Measurements from ENCODE around the gene EPSTI1. TPM values are rescaled to one million over a fixed set of nuclear protein-coding genes. Genes with fewer than 3 reads are reported as not detected.

EPSTI1 gene
- total RNA-seq, 1 donor from 2014 or later, result 24.7 TPM

GRCh38 chr13:42836930-42837690, 154.9 kb downstream of the EPSTI1 start:
- Histone ChIP-seq H3K9me3 (no peaks in the 10 kb centered on the region), H3K27me3 (no peaks in the 10 kb centered on the region)
- intact Hi-C loops (cut with DNase I), result no loop called here

More at GRCh38 chr13:42836930-42837690, 154.9 kb downstream of the EPSTI1 start:
- peak; percentile 11 for TF ChIP-seq CTCF (IDR thresholded peaks at IDR 0.05)
- no peak overlapping the region for H3K4me3 ChIP-seq
- peaks cover 5% of the 10 kb centered on the region for H3K4me1 ChIP-seq
- no peak overlapping the region for H3K27ac ChIP-seq
- DNase-seq (no peak), ATAC-seq (peak; percentile 59)
- no peaks in the 10 kb centered on the region for H3K36me3 ChIP-seq

Other genes starting within 250 kb of the EPSTI1 start
- gene FAM216B, start 210.7 kb downstream of the EPSTI1 start, total RNA-seq, result not detected
- 15.1 TPM for gene DNAJC15, start 31.3 kb upstream of the EPSTI1 start, total RNA-seq